Body of pancreas (tissue), 4 donors: ENCODE data around the gene OR1J2.

Experiments
- POLR2A ChIP-seq, 3 donors: fragments of 450-650 bp; IDR thresholded peaks; one replicate each; pipeline ENCODE4 v1.6.1; 2016; ENCODE audit warnings: antibody characterized with exemption in 3 of 3, mild to moderate bottlenecking in 2 of 3
- TF ChIP-seq, protein P1 (sequence below), 7 experiments: fragments of 450-650 bp in 4 of 7; fragments of 200-600 bp in 3 of 7; sonication (generic) in 3 of 7; IDR thresholded peaks; one replicate each; pipeline ENCODE4 v1.5.1; 2016 to 2019; ENCODE audit warnings: antibody characterized with exemption in 7 of 7

GRCh38 chr9:122510502-122510901 is at the start of gene OR1J2:
- TF ChIP-seq, protein P1, sequence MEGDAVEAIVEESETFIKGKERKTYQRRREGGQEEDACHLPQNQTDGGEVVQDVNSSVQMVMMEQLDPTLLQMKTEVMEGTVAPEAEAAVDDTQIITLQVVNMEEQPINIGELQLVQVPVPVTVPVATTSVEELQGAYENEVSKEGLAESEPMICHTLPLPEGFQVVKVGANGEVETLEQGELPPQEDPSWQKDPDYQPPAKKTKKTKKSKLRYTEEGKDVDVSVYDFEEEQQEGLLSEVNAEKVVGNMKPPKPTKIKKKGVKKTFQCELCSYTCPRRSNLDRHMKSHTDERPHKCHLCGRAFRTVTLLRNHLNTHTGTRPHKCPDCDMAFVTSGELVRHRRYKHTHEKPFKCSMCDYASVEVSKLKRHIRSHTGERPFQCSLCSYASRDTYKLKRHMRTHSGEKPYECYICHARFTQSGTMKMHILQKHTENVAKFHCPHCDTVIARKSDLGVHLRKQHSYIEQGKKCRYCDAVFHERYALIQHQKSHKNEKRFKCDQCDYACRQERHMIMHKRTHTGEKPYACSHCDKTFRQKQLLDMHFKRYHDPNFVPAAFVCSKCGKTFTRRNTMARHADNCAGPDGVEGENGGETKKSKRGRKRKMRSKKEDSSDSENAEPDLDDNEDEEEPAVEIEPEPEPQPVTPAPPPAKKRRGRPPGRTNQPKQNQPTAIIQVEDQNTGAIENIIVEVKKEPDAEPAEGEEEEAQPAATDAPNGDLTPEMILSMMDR (IDR thresholded peaks at IDR 0.05) = no peak
- TF ChIP-seq POLR2A (IDR thresholded peaks at IDR 0.05) = no peak
